NCI-H2171 (cell line): Measurements from ENCODE around the gene ZNF492.
"Not testable (repeated sequence)": the region's sequence is repeated elsewhere in the genome, so short reads cannot be mapped to it uniquely, and the experiment has no call there.

Experiments used
- DNase-seq: peaks from one replicate; lab custom pipeline; 2025; lab: John Stamatoyannopoulos, UW

The ZNF492 gene

GRCh38 chr19:22633706-22634449, at the start of gene ZNF492:
TSS of gene ZNF492 (plus strand) at chr19:22634324. CDS start at chr19:22653400, 19,076 bp downstream.
- DNase-seq: not testable (repeated sequence)

- DNase-seq: no peak
Measured at GRCh38 chr19:22595422-22595821, 38.7 kb upstream of the ZNF492 start.

- no peak for DNase-seq
Measured at GRCh38 chr19:22595918-22596341, 38.2 kb upstream of the ZNF492 start.

- DNase-seq: no peak
Measured at GRCh38 chr19:22600690-22601648, 33.2 kb upstream of the ZNF492 start.

GRCh38 chr19:22601906-22602630, 32.1 kb upstream of the ZNF492 start:
- DNase-seq: no peak

GRCh38 chr19:22602631-22603272, 31.4 kb upstream of the ZNF492 start:
- no peak for DNase-seq

- no peak for DNase-seq
Measured at GRCh38 chr19:22603518-22604440, 30.3 kb upstream of the ZNF492 start.

GRCh38 chr19:22604571-22605274, 29.4 kb upstream of the ZNF492 start:
- no peak for DNase-seq

GRCh38 chr19:22605275-22606211, 28.6 kb upstream of the ZNF492 start:
- no peak for DNase-seq

GRCh38 chr19:22606212-22606553, 27.9 kb upstream of the ZNF492 start:
- DNase-seq: no peak

GRCh38 chr19:22606954-22607652, 27.0 kb upstream of the ZNF492 start:
- DNase-seq: no peak

GRCh38 chr19:22607653-22608430, 26.3 kb upstream of the ZNF492 start:
- DNase-seq: no peak

- no peak for DNase-seq
Measured at GRCh38 chr19:22608441-22608840, 25.7 kb upstream of the ZNF492 start.

- DNase-seq: no peak
Measured at GRCh38 chr19:22609630-22610029, 24.5 kb upstream of the ZNF492 start.

- no peak for DNase-seq
Measured at GRCh38 chr19:22610121-22610520, 24.0 kb upstream of the ZNF492 start.

- DNase-seq: no peak
Measured at GRCh38 chr19:22612316-22612715, 21.8 kb upstream of the ZNF492 start.

- DNase-seq: no peak
Measured at GRCh38 chr19:22616659-22617058, 17.5 kb upstream of the ZNF492 start.

- not testable (repeated sequence) for DNase-seq
Measured at GRCh38 chr19:22617181-22617580, 16.9 kb upstream of the ZNF492 start.
